ENCODE data around the gene PTGFRN.

- TF ChIP-seq CTCF (conservative IDR thresholded peaks at IDR 0.05; ENCODE audit: low read depth, low read length) (no peak), MXI1 (IDR thresholded peaks at IDR 0.05; ENCODE audit: borderline replicate concordance, low read depth, low read length) (no peak), MAFK (IDR thresholded peaks at IDR 0.05; ENCODE audit: low read depth, low read length) (no peak), SMC3 (IDR thresholded peaks at IDR 0.05; ENCODE audit: low read depth, low read length) (no peak), RAD21 (IDR thresholded peaks at IDR 0.05; ENCODE audit: low read length) (no peak), ELK1 (IDR thresholded peaks at IDR 0.05; ENCODE audit: borderline replicate concordance, low read depth, low read length) (no peak)
These were observed 83.6 kb downstream of the PTGFRN start for GRCh38 chr1:116993286-116993685.
